Ishikawa (cell line): Measurements from ENCODE around the gene RND3.

Source experiments
- CEBPB ChIP-seq: IDR thresholded peaks from 2 replicates; pipeline ENCODE4 v1.6.1; 2012
- EGR1 ChIP-seq: IDR thresholded peaks from 2 replicates; pipeline ENCODE4 v1.6.1; 2012
- EP300 ChIP-seq: IDR thresholded peaks from 2 replicates; pipeline ENCODE4 v1.6.1; 2012; ENCODE audit warnings: borderline replicate concordance
- FOXM1 ChIP-seq: IDR thresholded peaks from 2 replicates; pipeline ENCODE4 v1.6.1; 2012; ENCODE audit warnings: low read depth, borderline replicate concordance
- MAX ChIP-seq: IDR thresholded peaks from 2 replicates; pipeline ENCODE4 v1.6.1; 2012
- RAD21 ChIP-seq: IDR thresholded peaks from 2 replicates; pipeline ENCODE4 v1.6.1; 2012; ENCODE audit warnings: low read depth
- REST ChIP-seq: IDR thresholded peaks from 2 replicates; pipeline ENCODE4 v1.6.1; 2012; ENCODE audit warnings: low read depth, mild to moderate bottlenecking
- TAF1 ChIP-seq: IDR thresholded peaks from 2 replicates; pipeline ENCODE4 v1.6.1; 2012; ENCODE audit warnings: low read depth, mild to moderate bottlenecking
- TEAD4 ChIP-seq: IDR thresholded peaks from 2 replicates; pipeline ENCODE4 v1.6.1; 2012
- USF1 ChIP-seq: IDR thresholded peaks from 2 replicates; pipeline ENCODE4 v1.6.1; 2012
- YY1 ChIP-seq: IDR thresholded peaks from 2 replicates; pipeline ENCODE4 v1.6.1; 2012; ENCODE audit warnings: low read depth
- ZBTB7A ChIP-seq: IDR thresholded peaks from 2 replicates; pipeline ENCODE4 v1.6.1; 2012; ENCODE audit warnings: low read depth

GRCh38 chr2:150505178-150505577 is 17.7 kb upstream of the RND3 start:
- TF ChIP-seq REST, result no peak
- no peak for TF ChIP-seq CEBPB
- no peak for TF ChIP-seq MAX
- TF ChIP-seq EP300, result no peak
- no peak for TF ChIP-seq USF1
- TF ChIP-seq TEAD4, result no peak
- no peak for TF ChIP-seq EGR1
- TF ChIP-seq FOXM1, result no peak
- no peak for TF ChIP-seq RAD21
- no peak for TF ChIP-seq YY1
- TF ChIP-seq TAF1, result no peak
- TF ChIP-seq ZBTB7A, result no peak
